Mesendoderm (in vitro differentiated cells): Measurements from ENCODE around the gene RAB14.

ENCODE experiments used
- DNase-seq: peaks from one replicate; pipeline ENCODE4 v3.0.0; 2013
- H2AK5ac ChIP-seq: 2 replicates; pipeline ENCODE4 v1.6.1; 2013; ENCODE audit warnings: low read length, inconsistent platforms
- H2BK120ac ChIP-seq: 2 replicates; pipeline ENCODE4 v1.6.1; 2013; ENCODE audit warnings: low read depth, mild to moderate bottlenecking, low read length, moderate library complexity, mixed read lengths
- H2BK15ac ChIP-seq: replicated peaks from 2 replicates; pipeline ENCODE4 v1.6.1; 2013; ENCODE audit warnings: low read depth, mild to moderate bottlenecking, moderate library complexity
- H2BK5ac ChIP-seq: 2 replicates; pipeline ENCODE4 v1.6.1; 2013; ENCODE audit warnings: low read length, inconsistent platforms
- H3K18ac ChIP-seq: 2 replicates; pipeline ENCODE4 v1.6.1; 2013; ENCODE audit warnings: mild to moderate bottlenecking, low read length, mixed read lengths
- H3K23ac ChIP-seq: one replicate; pipeline ENCODE4 v1.6.1; 2013; ENCODE audit warnings: low read length
- H3K27ac ChIP-seq: 2 replicates; pipeline ENCODE4 v1.5.1; 2013; ENCODE audit warnings: low read depth, mild to moderate bottlenecking, inconsistent platforms, low read length, moderate library complexity
- H3K27me3 ChIP-seq: 2 replicates; pipeline ENCODE4 v1.6.1; 2013; ENCODE audit warnings: low read length, control low read depth, mild to moderate bottlenecking, inconsistent platforms; ENCODE audit not compliant: insufficient read depth, poor library complexity
- H3K36me3 ChIP-seq: 2 replicates; pipeline ENCODE4 v1.6.1; 2013; ENCODE audit warnings: low read length, inconsistent platforms; ENCODE audit not compliant: control insufficient read depth, insufficient read depth
- H3K4ac ChIP-seq: one replicate; pipeline ENCODE4 v1.6.1; 2013; ENCODE audit warnings: low read depth, mild to moderate bottlenecking, low read length, moderate library complexity
- H3K4me1 ChIP-seq: 2 replicates; pipeline ENCODE4 v1.6.1; 2013; ENCODE audit warnings: low read depth, low read length, inconsistent platforms; ENCODE audit not compliant: control insufficient read depth
- H3K4me2 ChIP-seq: 2 replicates; pipeline ENCODE4 v1.6.1; 2013; ENCODE audit warnings: low read length
- H3K4me3 ChIP-seq: 2 replicates; pipeline ENCODE4 v1.5.1; 2013; ENCODE audit warnings: mild to moderate bottlenecking, low read length
- H3K56ac ChIP-seq: one replicate; pipeline ENCODE4 v1.6.1; 2013; ENCODE audit warnings: low read length
- H3K79me1 ChIP-seq: 2 replicates; pipeline ENCODE4 v1.6.1; 2013; ENCODE audit warnings: low read length, inconsistent platforms
- H3K79me2 ChIP-seq: 2 replicates; pipeline ENCODE4 v1.6.1; 2013; ENCODE audit warnings: mild to moderate bottlenecking, low read length; ENCODE audit not compliant: control insufficient read depth, insufficient read depth
- H3K9ac ChIP-seq: 2 replicates; pipeline ENCODE4 v1.6.1; 2013; ENCODE audit warnings: low read length, inconsistent platforms
- H4K5ac ChIP-seq: one replicate; pipeline ENCODE4 v1.6.1; 2013; ENCODE audit warnings: low read length
- H4K8ac ChIP-seq: one replicate; pipeline ENCODE4 v1.6.1; 2013; ENCODE audit warnings: low read depth, mild to moderate bottlenecking, control low read depth, low read length, moderate library complexity
- WGBS: extraction: QIAGEN DNeasy Blood & Tissue Kit; methylation state at CpG from one replicate; pipeline ENCODE4 v1.1.7; 2013; ENCODE audit warnings: low lambda C conversion rate, missing lambda C conversion rate; ENCODE audit not compliant: insufficient coverage; ENCODE audit errors: extremely low coverage; 5-methylcytosine and 5-hydroxymethylcytosine counted together

The RAB14 gene

DNA sequence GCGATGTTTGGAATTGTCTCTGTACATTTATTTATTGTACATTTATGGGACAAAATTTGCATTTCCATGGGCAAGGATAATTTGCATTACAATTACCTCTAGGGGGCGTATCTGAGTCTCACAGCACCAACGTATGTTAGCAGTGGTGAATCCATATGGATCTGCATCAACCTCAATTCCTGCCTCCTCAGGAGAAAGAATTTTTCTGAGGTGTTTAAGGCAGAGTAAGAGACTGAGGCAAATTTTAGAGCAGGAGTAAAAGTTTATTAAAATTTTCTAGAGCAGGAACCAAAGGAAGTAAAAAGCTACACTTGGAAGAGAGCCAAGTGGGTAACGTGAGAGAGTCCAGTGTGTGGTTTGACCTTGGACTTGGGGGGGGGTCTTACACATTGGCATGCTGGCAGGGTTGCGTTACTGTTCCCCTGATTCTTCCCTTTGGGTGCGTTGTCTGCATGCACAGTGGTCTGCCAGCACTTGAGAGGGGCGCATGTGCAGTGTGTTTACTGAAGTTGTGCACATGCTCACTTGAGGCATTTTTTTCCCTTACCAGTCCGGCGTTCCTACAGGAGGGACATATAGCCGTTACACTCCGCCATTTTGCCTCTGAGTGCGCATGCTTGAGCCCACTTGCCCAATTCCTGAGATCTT lies 21.0 kb upstream of the RAB14 start:
- Histone ChIP-seq H3K4me2 (no peak overlapping the region), H3K18ac (no peak overlapping the region), H3K4ac (no peak overlapping the region), H3K4me3 (no peak overlapping the region), H3K36me3 (no peaks in the 10 kb centered on the region), H4K8ac (no peak overlapping the region), H3K79me1 (no peaks in the 10 kb centered on the region), H3K9ac (no peak overlapping the region), H4K5ac (no peak overlapping the region), H3K79me2 (no peaks in the 10 kb centered on the region), H2BK15ac (no peak overlapping the region), H2BK120ac (no peak overlapping the region), H3K56ac (no peak overlapping the region), H2AK5ac (no peak overlapping the region), H3K23ac (no peak overlapping the region), H2BK5ac (no peak overlapping the region), H3K27me3 (no peaks in the 10 kb centered on the region), H3K27ac (no peak overlapping the region), H3K4me1 (no peaks in the 10 kb centered on the region)
- WGBS, result 100% methylated on average over 1 of the region's 12 CpGs
- peak; percentile 18 for DNase-seq

DNA sequence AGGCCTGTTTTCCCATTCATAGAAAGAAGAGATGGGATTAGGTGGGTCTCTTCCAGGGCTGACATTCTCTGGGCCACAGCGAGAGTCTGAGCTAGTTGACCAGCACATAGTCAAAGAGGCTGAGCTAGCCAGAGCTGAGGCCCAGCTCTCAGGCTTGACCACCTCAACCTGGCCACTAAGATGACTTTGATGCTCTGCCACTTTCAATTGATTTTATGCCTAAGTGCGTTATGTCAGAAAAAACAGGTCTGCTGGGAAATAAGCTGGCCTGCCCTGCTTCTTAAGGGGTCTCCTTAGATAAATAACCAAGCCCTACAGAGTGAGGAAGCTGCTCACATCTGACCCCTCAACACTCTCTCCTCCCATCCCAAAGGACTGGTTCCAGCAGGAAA lies 20.0 kb upstream of the RAB14 start:
- no peaks in the 10 kb centered on the region for H3K36me3 ChIP-seq
- H2BK5ac ChIP-seq, result no peak overlapping the region
- no peak overlapping the region for H3K18ac ChIP-seq
- H3K9ac ChIP-seq, result no peak overlapping the region
- H3K79me1 ChIP-seq, result no peaks in the 10 kb centered on the region
- no peaks in the 10 kb centered on the region for H3K4me1 ChIP-seq
- no peak overlapping the region for H2BK15ac ChIP-seq
- H3K4me2 ChIP-seq, result no peak overlapping the region
- H3K4me3 ChIP-seq, result no peak overlapping the region
- no peaks in the 10 kb centered on the region for H3K79me2 ChIP-seq
- no CpG with 5 or more reads among the region's 2 CpGs for WGBS
- no peak overlapping the region for H3K27ac ChIP-seq
- no peak overlapping the region for H3K56ac ChIP-seq
- H3K23ac ChIP-seq, result no peak overlapping the region
- DNase-seq, result no peak
- H3K4ac ChIP-seq, result no peak overlapping the region
- H2AK5ac ChIP-seq, result no peak overlapping the region
- H4K5ac ChIP-seq, result no peak overlapping the region
- no peak overlapping the region for H2BK120ac ChIP-seq
- no peak overlapping the region for H4K8ac ChIP-seq
- H3K27me3 ChIP-seq, result no peaks in the 10 kb centered on the region

- H3K4me2 ChIP-seq, result no peak overlapping the region
- H2AK5ac ChIP-seq, result no peak overlapping the region
- H2BK15ac ChIP-seq, result no peak overlapping the region
- H3K79me2 ChIP-seq, result no peaks in the 10 kb centered on the region
- no peak overlapping the region for H2BK120ac ChIP-seq
- H3K27me3 ChIP-seq, result no peaks in the 10 kb centered on the region
- no peak overlapping the region for H3K56ac ChIP-seq
- no peak overlapping the region for H3K9ac ChIP-seq
- no peak overlapping the region for H3K23ac ChIP-seq
- no CpG with 5 or more reads among the region's 13 CpGs for WGBS
- H4K5ac ChIP-seq, result peak overlapping the region; percentile 64
- H4K8ac ChIP-seq, result peak overlapping the region; percentile 28
- no peak for DNase-seq
- H3K79me1 ChIP-seq, result no peaks in the 10 kb centered on the region
- no peak overlapping the region for H3K18ac ChIP-seq
- no peaks in the 10 kb centered on the region for H3K4me1 ChIP-seq
- no peak overlapping the region for H3K4me3 ChIP-seq
- no peak overlapping the region for H3K27ac ChIP-seq
- no peak overlapping the region for H3K4ac ChIP-seq
- no peak overlapping the region for H2BK5ac ChIP-seq
- no peaks in the 10 kb centered on the region for H3K36me3 ChIP-seq
These were observed 19.5 kb upstream of the RAB14 start for GRCh38 chr9:121220996-121221663.

DNA sequence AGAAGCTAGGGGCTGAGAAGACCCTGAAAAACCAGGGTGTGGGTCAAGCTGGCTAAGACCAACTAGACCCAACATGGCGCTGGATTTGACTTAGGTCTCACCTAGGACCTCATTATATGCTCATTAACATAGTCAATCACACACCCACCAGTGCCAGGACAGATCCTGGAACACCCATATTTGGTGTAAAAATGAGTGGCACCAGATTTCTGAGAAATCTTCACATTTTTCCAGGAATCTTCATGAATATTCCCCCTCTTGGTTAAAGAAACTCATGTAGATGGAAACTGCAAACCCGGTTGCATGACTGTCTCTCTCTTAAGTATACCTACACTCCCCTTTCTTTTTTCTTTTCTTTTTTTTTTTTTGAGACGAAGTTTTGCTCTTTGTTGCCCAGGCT lies 17.9 kb upstream of the RAB14 start:
- no CpG with 5 or more reads among the region's 3 CpGs for WGBS
- no peak overlapping the region for H3K4me3 ChIP-seq
- H3K27ac ChIP-seq, result no peak overlapping the region
- H2BK120ac ChIP-seq, result no peak overlapping the region
- H3K4me1 ChIP-seq, result no peaks in the 10 kb centered on the region
- no peak overlapping the region for H3K4ac ChIP-seq
- no peak overlapping the region for H2AK5ac ChIP-seq
- H3K4me2 ChIP-seq, result no peak overlapping the region
- H4K8ac ChIP-seq, result no peak overlapping the region
- H2BK5ac ChIP-seq, result no peak overlapping the region
- H3K9ac ChIP-seq, result no peak overlapping the region
- no peak overlapping the region for H2BK15ac ChIP-seq
- no peaks in the 10 kb centered on the region for H3K79me2 ChIP-seq
- no peak overlapping the region for H4K5ac ChIP-seq
- no peak for DNase-seq
- H3K18ac ChIP-seq, result no peak overlapping the region
- no peak overlapping the region for H3K23ac ChIP-seq
- H3K56ac ChIP-seq, result no peak overlapping the region
- no peaks in the 10 kb centered on the region for H3K27me3 ChIP-seq
- H3K79me1 ChIP-seq, result no peaks in the 10 kb centered on the region
- H3K36me3 ChIP-seq, result no peaks in the 10 kb centered on the region

GRCh38 chr9:121218357-121219027 lies 16.8 kb upstream of the RAB14 start:
- Histone ChIP-seq H3K27me3 (no peaks in the 10 kb centered on the region), H3K4ac (no peak overlapping the region), H3K27ac (no peak overlapping the region), H3K9ac (no peak overlapping the region), H3K36me3 (no peaks in the 10 kb centered on the region), H2AK5ac (no peak overlapping the region), H3K79me1 (no peaks in the 10 kb centered on the region), H4K5ac (no peak overlapping the region), H3K18ac (no peak overlapping the region), H3K4me2 (no peak overlapping the region), H2BK15ac (no peak overlapping the region), H4K8ac (no peak overlapping the region), H3K4me1 (no peaks in the 10 kb centered on the region), H3K56ac (no peak overlapping the region), H3K23ac (no peak overlapping the region), H3K4me3 (no peak overlapping the region), H3K79me2 (no peaks in the 10 kb centered on the region), H2BK5ac (no peak overlapping the region), H2BK120ac (no peak overlapping the region)
- no peak for DNase-seq
- WGBS, result no CpG with 5 or more reads among the region's 8 CpGs
